EH (cell line): ENCODE results near the gene PRDX1.
A peak's percentile ranks its signal among the peaks of the same experiment; 100 is the strongest.

ENCODE experiments used
- DNase-seq: peaks from one replicate; pipeline ENCODE4 v3.0.0-alpha.2; 2015; ENCODE audit warnings: low read depth

The PRDX1 gene

GRCh38 chr1:45521413-45522323 is at the start of gene PRDX1:
TSS of gene PRDX1 (minus strand) at chr1:45521884. CDS start at chr1:45519043, 2,841 bp downstream.
- peak; percentile 96 for DNase-seq

- DNase-seq: no peak
Measured at GRCh38 chr1:45570631-45571030, 48.9 kb upstream of the PRDX1 start.

GRCh38 chr1:45569962-45570581 is 48.4 kb upstream of the PRDX1 start:
- DNase-seq: peak; percentile 78

- no peak for DNase-seq
Measured at GRCh38 chr1:45569571-45569961, 47.9 kb upstream of the PRDX1 start.

GRCh38 chr1:45568421-45568820 is 46.7 kb upstream of the PRDX1 start:
- no peak for DNase-seq

GRCh38 chr1:45567911-45568310 is 46.2 kb upstream of the PRDX1 start:
- DNase-seq: no peak

GRCh38 chr1:45566722-45567121 is 45.0 kb upstream of the PRDX1 start:
- DNase-seq: no peak

- DNase-seq: no peak
Measured at GRCh38 chr1:45563843-45564242, 42.2 kb upstream of the PRDX1 start.

GRCh38 chr1:45557422-45557944 is 35.8 kb upstream of the PRDX1 start:
- no peak for DNase-seq

GRCh38 chr1:45554198-45554597 is 32.5 kb upstream of the PRDX1 start:
- DNase-seq: no peak

GRCh38 chr1:45552331-45552730 is 30.6 kb upstream of the PRDX1 start:
- no peak for DNase-seq

GRCh38 chr1:45551684-45552083 is 30.0 kb upstream of the PRDX1 start:
- no peak for DNase-seq

- DNase-seq: peak; percentile 86
Measured at GRCh38 chr1:45550401-45551351, 29.0 kb upstream of the PRDX1 start, which contains the start of gene AKR1A1. TSS of gene AKR1A1 (plus strand) at chr1:45550826. CDS start at chr1:45561795, 10,969 bp downstream.

GRCh38 chr1:45545553-45546310 is 24.0 kb upstream of the PRDX1 start:
- DNase-seq: no peak

GRCh38 chr1:45545019-45545493 is 23.4 kb upstream of the PRDX1 start:
- DNase-seq: no peak

- DNase-seq: no peak
Measured at GRCh38 chr1:45544530-45544929, 22.8 kb upstream of the PRDX1 start.

- peak; percentile 15 for DNase-seq
Measured at GRCh38 chr1:45543581-45544417, 22.1 kb upstream of the PRDX1 start.

- DNase-seq: no peak
Measured at GRCh38 chr1:45542591-45542990, 20.9 kb upstream of the PRDX1 start.

GRCh38 chr1:45541193-45541592 is 19.5 kb upstream of the PRDX1 start:
- no peak for DNase-seq

GRCh38 chr1:45536886-45537285 is 15.2 kb upstream of the PRDX1 start:
- no peak for DNase-seq
